ENCODE measurements around the gene SMIM20.

Gene SMIM20

GRCh38 chr4:25926462-25926861 lies 12.4 kb downstream of the SMIM20 start:
- Mint-ChIP-seq H3K4me1 (peaks cover 25% of the 10 kb centered on the region), H3K36me3 (ENCODE audit: low read depth) (peaks cover 16% of the 10 kb centered on the region), H3K4me3 (no peak overlapping the region), H3K27me3 (ENCODE audit: low read depth) (no peaks in the 10 kb centered on the region), H3K9me3 (no peaks in the 10 kb centered on the region), H3K27ac (no peak overlapping the region)
- TF ChIP-seq, protein P1, sequence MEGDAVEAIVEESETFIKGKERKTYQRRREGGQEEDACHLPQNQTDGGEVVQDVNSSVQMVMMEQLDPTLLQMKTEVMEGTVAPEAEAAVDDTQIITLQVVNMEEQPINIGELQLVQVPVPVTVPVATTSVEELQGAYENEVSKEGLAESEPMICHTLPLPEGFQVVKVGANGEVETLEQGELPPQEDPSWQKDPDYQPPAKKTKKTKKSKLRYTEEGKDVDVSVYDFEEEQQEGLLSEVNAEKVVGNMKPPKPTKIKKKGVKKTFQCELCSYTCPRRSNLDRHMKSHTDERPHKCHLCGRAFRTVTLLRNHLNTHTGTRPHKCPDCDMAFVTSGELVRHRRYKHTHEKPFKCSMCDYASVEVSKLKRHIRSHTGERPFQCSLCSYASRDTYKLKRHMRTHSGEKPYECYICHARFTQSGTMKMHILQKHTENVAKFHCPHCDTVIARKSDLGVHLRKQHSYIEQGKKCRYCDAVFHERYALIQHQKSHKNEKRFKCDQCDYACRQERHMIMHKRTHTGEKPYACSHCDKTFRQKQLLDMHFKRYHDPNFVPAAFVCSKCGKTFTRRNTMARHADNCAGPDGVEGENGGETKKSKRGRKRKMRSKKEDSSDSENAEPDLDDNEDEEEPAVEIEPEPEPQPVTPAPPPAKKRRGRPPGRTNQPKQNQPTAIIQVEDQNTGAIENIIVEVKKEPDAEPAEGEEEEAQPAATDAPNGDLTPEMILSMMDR (IDR thresholded peaks at IDR 0.05; ENCODE audit: unreplicated experiment in 3 of 3) = no peak

- Mint-ChIP-seq H3K27ac (no peak overlapping the region), H3K36me3 (ENCODE audit: low read depth) (peaks cover 9% of the 10 kb centered on the region), H3K4me3 (no peak overlapping the region), H3K4me1 (peaks cover 21% of the 10 kb centered on the region), H3K9me3 (no peaks in the 10 kb centered on the region), H3K27me3 (ENCODE audit: low read depth) (no peaks in the 10 kb centered on the region)
- TF ChIP-seq, protein P1 (IDR thresholded peaks at IDR 0.05; ENCODE audit: unreplicated experiment in 3 of 3) = no peak
Observed at GRCh38 chr4:25927361-25928195, 13.6 kb downstream of the SMIM20 start.

DNA sequence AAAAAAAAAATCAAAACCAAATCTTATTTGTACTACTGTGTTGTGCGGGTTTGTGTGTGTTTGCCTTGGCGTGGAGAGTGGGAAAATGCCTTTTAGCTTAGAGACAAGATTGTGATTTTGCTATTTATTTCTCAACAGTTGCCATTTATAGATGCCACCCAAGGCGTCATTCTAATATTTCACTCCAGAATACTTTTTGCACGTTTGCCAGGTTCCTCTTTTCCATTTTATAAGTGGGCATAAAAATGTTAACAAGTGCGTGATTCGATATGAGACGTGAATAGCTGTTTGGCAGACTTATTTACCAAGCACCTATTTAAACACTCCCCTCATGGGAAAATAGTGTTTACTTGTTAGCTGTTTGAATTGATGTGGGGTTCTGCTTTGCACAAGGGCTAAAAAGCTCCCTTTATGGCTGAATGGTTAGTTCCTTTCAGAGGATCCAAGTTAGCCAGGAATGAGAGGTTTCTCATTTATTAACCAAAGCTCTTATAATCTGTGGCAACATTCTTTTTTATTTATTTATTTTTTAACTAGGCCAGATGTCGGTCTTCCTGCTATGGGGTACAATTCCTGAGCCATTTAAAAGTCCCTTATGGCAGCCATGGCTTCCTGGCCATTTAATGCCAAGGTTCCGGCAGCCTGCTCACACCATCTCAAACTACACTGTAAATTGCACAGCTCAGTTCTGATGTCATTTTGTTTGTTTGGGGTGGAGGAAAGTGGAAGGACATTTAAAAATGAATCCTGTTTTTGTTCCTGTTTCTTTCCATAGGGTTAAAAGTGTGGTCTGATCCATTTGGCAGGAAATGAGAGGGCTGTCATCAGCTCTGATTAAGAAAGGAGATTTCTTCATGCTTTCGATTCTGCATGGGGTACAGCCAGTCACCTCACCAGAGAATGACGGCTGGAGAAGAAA lies 14.6 kb downstream of the SMIM20 start:
- Mint-ChIP-seq H3K36me3 (ENCODE audit: low read depth) (peaks cover 9% of the 10 kb centered on the region), H3K27ac (peak overlapping the region in 2 of 3 experiments; percentile 28 to 45), H3K4me3 (no peak overlapping the region), H3K4me1 (peaks cover 21% of the 10 kb centered on the region), H3K9me3 (no peaks in the 10 kb centered on the region), H3K27me3 (ENCODE audit: low read depth) (no peaks in the 10 kb centered on the region)
- TF ChIP-seq, protein P1 (IDR thresholded peaks at IDR 0.05; ENCODE audit: unreplicated experiment in 3 of 3) = no peak

DNA sequence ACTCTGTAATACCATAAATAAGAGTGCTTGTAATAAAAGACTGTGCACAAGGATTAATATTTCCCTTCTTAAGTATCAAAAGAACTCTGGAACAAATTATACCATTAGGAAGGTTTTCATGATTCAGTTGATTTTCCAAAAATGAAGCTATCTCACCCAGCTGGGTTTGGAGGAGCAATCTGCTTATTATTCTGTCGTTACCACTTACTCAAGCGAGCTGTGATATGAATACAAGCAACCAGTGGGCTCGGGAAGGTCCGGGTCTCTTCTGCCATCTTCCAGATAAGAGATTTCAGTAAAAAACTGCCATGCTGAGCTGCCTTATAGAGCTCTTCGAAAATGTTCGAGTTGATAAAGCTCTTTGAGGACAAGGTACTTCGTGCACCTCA lies 15.3 kb downstream of the SMIM20 start:
- Mint-ChIP-seq H3K4me3 (no peak overlapping the region), H3K27me3 (ENCODE audit: low read depth) (no peaks in the 10 kb centered on the region), H3K9me3 (no peaks in the 10 kb centered on the region), H3K4me1 (peaks cover 21% of the 10 kb centered on the region), H3K27ac (peak overlapping the region in 2 of 3 experiments; percentile 28 to 45), H3K36me3 (ENCODE audit: low read depth) (peaks cover 9% of the 10 kb centered on the region)
- TF ChIP-seq, protein P1 (IDR thresholded peaks at IDR 0.05; ENCODE audit: unreplicated experiment in 3 of 3) = no peak

GRCh38 chr4:25930731-25931354 lies 16.8 kb downstream of the SMIM20 start:
- Mint-ChIP-seq H3K27ac (no peak overlapping the region), H3K4me1 (peaks cover 21% of the 10 kb centered on the region), H3K27me3 (ENCODE audit: low read depth) (no peaks in the 10 kb centered on the region), H3K4me3 (no peak overlapping the region), H3K36me3 (ENCODE audit: low read depth) (peaks cover 9% of the 10 kb centered on the region), H3K9me3 (no peaks in the 10 kb centered on the region)
- TF ChIP-seq, protein P1 (IDR thresholded peaks at IDR 0.05; ENCODE audit: unreplicated experiment in 3 of 3) = no peak
